Neutrophil (primary cell): ENCODE results near the gene GFOD1.

Experiments used
- H3K27ac ChIP-seq: fragments of 200-600 bp; sonication (generic); 2 replicates; pipeline ENCODE4 v1.5.1; 2016; ENCODE audit warnings: mild to moderate bottlenecking, moderate library complexity
- H3K27me3 ChIP-seq: fragments of 200-600 bp; sonication (generic); 2 replicates; pipeline ENCODE4 v1.6.0; 2016; ENCODE audit warnings: mild to moderate bottlenecking
- H3K36me3 ChIP-seq: fragments of 200-600 bp; sonication (generic); 2 replicates; pipeline ENCODE4 v1.5.1; 2017
- H3K4me1 ChIP-seq, 2 experiments: fragments of 200-600 bp in 1 of 2; sonication (generic) in 1 of 2; 1 replicate in 1 of 2; 2 replicates in 1 of 2; pipeline versions ENCODE4 v1.5.1 to v1.6.1; 2013 to 2016; ENCODE audit warnings: low read depth in 1 of 2, low read length in 1 of 2, mild to moderate bottlenecking in 1 of 2, moderate library complexity in 1 of 2; ENCODE audit not compliant: control insufficient read depth in 1 of 2, insufficient read depth in 1 of 2
- H3K4me3 ChIP-seq, 2 experiments: fragments of 200-600 bp in 1 of 2; sonication (generic) in 1 of 2; 1 replicate in 1 of 2; 2 replicates in 1 of 2; pipeline ENCODE4 v1.5.1; 2013 to 2016; ENCODE audit warnings: low read depth in 1 of 2, low read length in 1 of 2, mild to moderate bottlenecking in 1 of 2, moderate library complexity in 1 of 2
- H3K9me3 ChIP-seq: fragments of 200-600 bp; sonication (generic); 2 replicates; pipeline ENCODE4 v1.5.1; 2016
- CTCF ChIP-seq: fragments of 200-600 bp; sonication (generic); IDR thresholded peaks from 2 replicates; pipeline ENCODE4 v1.5.1; 2016; ENCODE audit warnings: antibody characterized with exemption

The GFOD1 gene

GRCh38 chr6:13384966-13385365 is 102.4 kb downstream of the GFOD1 start:
- Histone ChIP-seq H3K36me3 (no peaks in the 10 kb centered on the region), H3K4me1 (peaks cover 8 to 9% of the 10 kb centered on the region in 2 experiments), H3K9me3 (no peaks in the 10 kb centered on the region), H3K27ac (no peak overlapping the region), H3K4me3 (no peak overlapping the region), H3K27me3 (no peaks in the 10 kb centered on the region)
- no peak for TF ChIP-seq CTCF

GRCh38 chr6:13384506-13384905 is 102.9 kb downstream of the GFOD1 start:
- Histone ChIP-seq H3K4me1 (peaks cover 8 to 10% of the 10 kb centered on the region in 2 experiments), H3K36me3 (no peaks in the 10 kb centered on the region), H3K27me3 (no peaks in the 10 kb centered on the region), H3K9me3 (no peaks in the 10 kb centered on the region), H3K4me3 (no peak overlapping the region), H3K27ac (no peak overlapping the region)
- TF ChIP-seq CTCF, result no peak

GRCh38 chr6:13383328-13384163 is 103.9 kb downstream of the GFOD1 start:
- Histone ChIP-seq H3K36me3 (no peaks in the 10 kb centered on the region), H3K27me3 (no peaks in the 10 kb centered on the region), H3K4me1 (peaks cover 9 to 17% of the 10 kb centered on the region in 2 experiments), H3K4me3 (no peak overlapping the region), H3K27ac (peak overlapping the region; percentile 7), H3K9me3 (no peaks in the 10 kb centered on the region)
- no peak for TF ChIP-seq CTCF

- Histone ChIP-seq H3K4me1 (peaks cover 25 to 27% of the 10 kb centered on the region in 2 experiments), H3K9me3 (no peaks in the 10 kb centered on the region), H3K27ac (no peak overlapping the region), H3K36me3 (no peaks in the 10 kb centered on the region), H3K27me3 (no peaks in the 10 kb centered on the region), H3K4me3 (no peak overlapping the region)
- TF ChIP-seq CTCF, result no peak
These were observed 106.6 kb downstream of the GFOD1 start for GRCh38 chr6:13380761-13381160.

- Histone ChIP-seq H3K9me3 (no peaks in the 10 kb centered on the region), H3K4me1 (peaks cover 25 to 27% of the 10 kb centered on the region in 2 experiments), H3K36me3 (no peaks in the 10 kb centered on the region), H3K27me3 (no peaks in the 10 kb centered on the region), H3K4me3 (no peak overlapping the region), H3K27ac (no peak overlapping the region)
- TF ChIP-seq CTCF, result no peak
These were observed 108.5 kb downstream of the GFOD1 start for GRCh38 chr6:13378669-13379590.
